ENCODE measurements around the gene TCF12.
"Not testable (repeated sequence)": the region's sequence is repeated elsewhere in the genome, so short reads cannot be mapped to it uniquely, and the experiment has no call there.

Gene TCF12

DNA sequence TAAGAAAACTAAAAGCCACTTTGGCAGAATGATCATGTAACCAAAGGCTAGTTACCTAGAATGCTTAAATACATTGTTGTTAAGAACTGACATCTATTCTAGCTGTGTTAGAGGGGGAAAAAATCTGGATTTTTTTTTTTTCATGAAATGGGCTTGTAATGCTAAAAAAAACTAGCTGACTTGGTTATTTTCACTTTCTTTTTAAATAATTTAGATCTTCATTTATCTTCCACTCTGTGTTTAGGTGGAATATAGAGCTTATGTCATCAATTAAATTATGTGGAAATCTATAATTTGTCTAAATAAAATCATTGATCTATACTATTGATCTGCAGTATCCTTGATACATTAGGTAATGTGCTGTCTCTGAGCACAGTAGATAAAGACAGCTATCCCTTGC lies 217.4 kb downstream of the TCF12 start:
- DNase-seq (ENCODE audit: low read depth): no peak

- DNase-seq (ENCODE audit: low read depth): no peak
These were observed 219.9 kb downstream of the TCF12 start for GRCh38 chr15:57138349-57138788.

- DNase-seq (ENCODE audit: low read depth): no peak
These were observed 225.2 kb downstream of the TCF12 start for GRCh38 chr15:57143511-57144078.

GRCh38 chr15:57144448-57144847 lies 226.0 kb downstream of the TCF12 start:
- no peak for DNase-seq (ENCODE audit: low read depth)

DNA sequence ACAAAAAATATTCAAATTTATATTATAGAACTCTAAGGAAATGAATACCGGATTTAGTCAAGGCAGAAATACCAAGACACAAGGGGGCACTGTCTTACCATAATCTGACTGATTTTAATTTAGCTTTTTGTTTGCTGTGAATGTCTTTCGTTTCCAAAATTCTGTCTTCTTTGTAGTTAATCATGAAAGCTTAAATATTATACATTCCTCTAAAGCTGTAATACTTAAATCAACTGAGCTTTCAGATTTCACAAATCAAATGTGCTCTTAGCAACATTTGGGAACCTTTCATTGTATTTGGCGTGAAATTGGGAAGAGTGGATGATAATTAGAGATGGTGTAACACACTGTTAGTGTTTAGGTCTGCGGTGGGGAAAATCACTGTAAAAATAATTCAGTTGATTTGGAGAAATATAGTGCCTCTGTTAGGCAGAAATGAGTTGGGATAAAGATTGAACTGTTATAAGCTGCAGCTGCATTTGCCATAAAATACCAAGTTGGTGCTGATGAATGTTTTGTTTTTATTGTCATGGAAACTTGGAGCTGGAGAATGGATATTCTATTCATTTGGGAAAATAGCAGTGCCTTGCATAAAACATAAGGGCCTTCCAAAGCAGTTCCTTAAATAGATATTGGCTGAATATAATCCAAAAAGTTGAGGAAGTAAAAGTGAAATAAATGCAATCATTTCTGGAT lies 228.2 kb downstream of the TCF12 start:
- DNase-seq (ENCODE audit: low read depth): no peak

- no peak for DNase-seq (ENCODE audit: low read depth)
These were observed 229.2 kb downstream of the TCF12 start for GRCh38 chr15:57147621-57148020.

DNA sequence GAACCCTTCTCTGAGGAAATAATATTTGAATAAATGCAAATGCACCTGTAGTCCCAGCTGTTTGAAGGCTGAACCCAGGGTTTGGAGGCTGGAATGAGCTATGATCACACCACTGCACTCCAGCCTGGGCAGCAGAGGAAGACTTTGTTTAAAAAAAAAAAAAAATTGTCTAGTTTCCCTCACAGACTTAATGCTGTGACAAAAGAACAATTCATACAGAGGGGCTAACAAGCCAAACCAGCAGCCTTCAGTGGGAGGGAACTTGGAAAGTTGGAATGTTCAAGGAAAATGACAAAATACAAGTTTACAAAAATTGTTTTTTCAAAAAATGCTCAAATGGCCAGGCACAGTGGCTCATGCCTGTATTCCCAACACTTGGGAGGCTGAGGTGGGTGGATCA lies 229.8 kb downstream of the TCF12 start:
- DNase-seq (ENCODE audit: low read depth): no peak

- DNase-seq (ENCODE audit: low read depth): no peak
These were observed 230.8 kb downstream of the TCF12 start for GRCh38 chr15:57149196-57149595.

DNA sequence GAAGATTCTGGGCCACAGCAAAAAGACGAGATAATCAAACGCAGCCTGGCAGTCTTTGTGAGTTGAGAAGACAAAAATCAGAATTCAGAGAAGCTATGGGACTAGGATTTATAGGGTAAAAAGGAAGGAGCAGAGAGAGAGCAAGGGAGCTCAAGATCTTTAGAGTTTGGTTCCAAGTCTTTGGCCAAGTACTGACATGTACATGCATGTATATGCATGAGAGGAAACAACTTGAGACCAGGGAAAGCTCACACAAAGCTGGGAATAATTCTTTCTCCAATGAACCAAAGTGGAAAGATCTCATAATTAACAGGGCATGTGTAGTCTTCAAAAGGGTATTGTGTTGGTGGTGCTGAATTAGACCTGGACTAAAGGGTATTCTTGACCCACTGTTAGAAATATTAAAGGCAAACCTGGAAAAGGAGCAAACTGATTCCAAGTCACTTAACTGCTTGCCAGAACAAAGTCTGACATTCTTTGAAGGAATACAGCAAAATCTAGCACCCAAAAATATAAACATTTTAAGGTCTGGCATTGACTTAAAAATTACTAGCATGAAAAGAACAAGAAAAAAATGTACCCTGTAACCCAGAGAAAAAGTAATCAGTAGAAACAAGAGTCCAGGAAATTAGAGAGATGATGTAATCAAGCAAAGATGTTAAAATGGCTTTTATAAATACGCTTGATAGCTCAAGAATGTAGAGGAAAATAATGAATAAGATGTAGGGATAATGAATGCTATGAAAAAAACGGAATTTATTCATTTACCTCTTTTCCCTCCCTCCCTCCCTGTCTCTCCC lies 231.8 kb downstream of the TCF12 start:
- no peak for DNase-seq (ENCODE audit: low read depth)

DNA sequence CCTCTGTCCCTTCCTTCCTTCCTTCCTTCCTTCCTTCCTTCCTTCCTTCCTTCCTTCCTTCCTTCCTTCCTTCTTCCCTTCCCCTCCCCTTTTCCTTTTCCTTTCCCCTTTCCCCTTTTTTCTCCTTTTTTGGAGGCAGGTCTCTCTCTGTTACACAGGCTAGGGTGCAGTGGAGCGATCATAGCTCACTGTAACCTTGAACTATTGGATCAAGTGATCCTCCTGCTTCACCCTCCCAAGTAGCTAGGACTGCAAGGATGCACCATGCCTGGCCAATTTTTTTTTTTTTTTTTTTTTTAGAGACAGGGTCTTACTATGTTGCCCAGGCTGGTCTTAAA lies 232.4 kb downstream of the TCF12 start:
- DNase-seq (ENCODE audit: low read depth): not testable (repeated sequence)

- DNase-seq (ENCODE audit: low read depth): no peak
These were observed 233.7 kb downstream of the TCF12 start for GRCh38 chr15:57152133-57152532.

- DNase-seq (ENCODE audit: low read depth): no peak
These were observed 234.5 kb downstream of the TCF12 start for GRCh38 chr15:57152666-57153539.

DNA sequence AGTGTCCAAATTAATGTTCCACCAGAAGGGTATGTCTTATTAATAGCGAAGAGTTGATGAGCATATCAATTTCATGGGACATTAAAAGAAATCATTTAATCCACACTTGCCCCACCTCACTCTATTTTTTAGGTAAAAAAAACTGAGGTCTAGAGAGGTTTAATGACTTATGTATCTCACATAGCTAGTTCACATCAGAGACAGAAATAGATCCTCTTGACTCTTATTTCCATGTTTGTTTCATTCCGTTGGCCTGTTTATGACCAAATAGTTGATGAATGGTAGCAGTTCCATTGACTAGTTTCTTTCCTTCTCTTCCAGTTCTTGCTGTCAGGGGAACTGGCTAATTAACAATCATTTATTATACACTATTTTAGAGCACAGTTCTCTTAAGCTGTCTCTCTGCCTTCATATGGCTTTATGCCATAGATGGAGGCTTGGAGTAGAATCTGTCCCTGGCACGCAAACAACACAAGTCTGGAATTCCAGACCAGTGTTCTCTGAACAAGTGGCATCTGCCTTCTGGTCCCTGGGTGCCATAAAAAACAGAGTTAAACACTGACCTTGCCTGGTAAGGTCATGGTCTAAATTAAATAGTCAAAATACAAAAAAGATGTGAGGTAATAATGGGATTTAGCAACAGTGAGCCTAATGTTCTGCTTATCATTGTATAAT lies 237.9 kb downstream of the TCF12 start:
- no peak for DNase-seq (ENCODE audit: low read depth)

GRCh38 chr15:57158589-57158988 lies 240.1 kb downstream of the TCF12 start:
- no peak for DNase-seq (ENCODE audit: low read depth)

DNA sequence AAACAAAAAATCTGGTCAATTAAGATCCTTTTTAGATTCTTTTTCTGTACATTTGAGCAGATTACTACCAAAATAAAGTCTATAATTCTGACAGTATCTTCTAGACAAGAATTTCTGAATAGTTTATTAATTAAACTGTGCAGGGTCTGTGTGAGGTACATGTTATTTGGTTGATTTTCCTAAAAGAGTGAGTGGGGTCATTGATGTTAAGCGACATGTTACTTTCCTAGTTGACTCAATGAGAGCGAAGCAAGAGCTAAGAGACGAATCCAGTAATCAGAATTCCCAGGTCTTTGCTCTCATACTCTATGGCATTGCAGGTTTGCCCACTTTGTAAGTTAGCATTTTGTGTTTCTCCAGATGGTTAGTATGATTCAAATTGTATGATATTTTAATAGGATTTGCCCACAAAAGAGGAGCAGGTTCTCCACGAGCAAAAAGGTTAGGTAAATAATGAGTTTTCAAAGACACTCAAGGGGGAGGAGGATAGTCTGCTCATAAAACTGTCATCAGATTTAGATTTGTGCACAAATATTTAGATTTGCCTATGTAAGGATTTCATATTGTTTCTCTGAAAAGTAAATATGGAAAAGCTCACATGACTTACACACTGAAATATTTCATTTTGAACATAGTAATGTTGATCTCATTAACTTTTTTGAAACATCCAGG lies 240.7 kb downstream of the TCF12 start:
- DNase-seq (ENCODE audit: low read depth): no peak

- no peak for DNase-seq (ENCODE audit: low read depth)
These were observed 241.3 kb downstream of the TCF12 start for GRCh38 chr15:57159767-57160166.

- DNase-seq (ENCODE audit: low read depth): no peak
These were observed 242.5 kb downstream of the TCF12 start for GRCh38 chr15:57160823-57161560.

DNA sequence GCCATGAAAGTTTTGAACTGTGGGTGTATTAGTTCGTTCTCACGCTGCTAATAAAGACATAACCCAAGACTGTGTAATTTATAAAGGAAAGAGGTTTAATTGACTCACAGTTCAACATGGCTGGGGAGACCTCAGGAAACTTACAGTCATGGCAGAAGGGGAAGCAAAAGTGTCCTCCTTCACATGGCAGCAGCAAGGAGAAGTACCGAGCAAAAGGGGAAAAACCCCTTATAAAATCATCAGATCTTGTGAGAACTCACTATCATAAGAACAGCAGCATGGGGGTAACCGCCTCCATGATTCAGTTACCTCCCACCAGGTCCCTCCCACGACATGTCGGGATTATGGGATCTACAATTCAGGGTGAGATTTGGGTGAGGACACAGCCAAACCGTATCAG lies 245.8 kb downstream of the TCF12 start:
- DNase-seq (ENCODE audit: low read depth): not testable (repeated sequence)

GRCh38 chr15:57165992-57166391 lies 247.5 kb downstream of the TCF12 start:
- DNase-seq (ENCODE audit: low read depth): no peak

- no peak for DNase-seq (ENCODE audit: low read depth)
These were observed 249.5 kb downstream of the TCF12 start for GRCh38 chr15:57167821-57168395.
